Kidney epithelial cell (primary cell): ENCODE measurements around the gene TDRD12. TPM values are rescaled to one million over a fixed set of nuclear protein-coding genes. Genes with fewer than 3 reads are reported as not detected.

Source experiments
- DNase-seq: peaks from one replicate; pipeline ENCODE4 v3.0.0-alpha.2; 2010; ENCODE audit warnings: low read depth
- H3K27me3 ChIP-seq: 2 replicates; pipeline ENCODE4 v1.6.0; 2011; ENCODE audit warnings: low read length; ENCODE audit not compliant: control insufficient read depth, insufficient read depth
- H3K36me3 ChIP-seq: 2 replicates; pipeline ENCODE4 v1.5.1; 2011; ENCODE audit warnings: low read length; ENCODE audit not compliant: control insufficient read depth, insufficient read depth
- H3K4me3 ChIP-seq: 2 replicates; pipeline ENCODE4 v1.5.1; 2011; ENCODE audit warnings: low read depth, mild to moderate bottlenecking, control low read depth, low read length
- CTCF ChIP-seq: IDR thresholded peaks from 2 replicates; pipeline ENCODE4 v1.5.1; 2011; ENCODE audit warnings: mild to moderate bottlenecking, moderate library complexity, low read length, control low read depth, inconsistent platforms; ENCODE audit not compliant: insufficient read depth, poor library complexity, severe bottlenecking
- total RNA-seq: library from RNA; depleted of rRNA; stranded (reverse); fragments of >200 nt; gene quantifications from 2 replicates; pipeline ENCODE4 v1.2.3, GENCODE V29; 2015

Gene TDRD12
- total RNA-seq, 1 donor from 2014 or later: 0.29 TPM

GRCh38 chr19:32814624-32815023 is 95.1 kb downstream of the TDRD12 start:
- H3K27me3 ChIP-seq: peaks cover under 1% of the 10 kb centered on the region
- no peak overlapping the region for H3K4me3 ChIP-seq
- TF ChIP-seq CTCF: no peak
- no peaks in the 10 kb centered on the region for H3K36me3 ChIP-seq
- DNase-seq: no peak

- Histone ChIP-seq H3K36me3 (no peaks in the 10 kb centered on the region), H3K27me3 (peaks cover 8% of the 10 kb centered on the region), H3K4me3 (no peak overlapping the region)
- no peak for DNase-seq
- TF ChIP-seq CTCF: no peak
These were observed 97.1 kb downstream of the TDRD12 start for GRCh38 chr19:32816555-32817099.

- no peak for DNase-seq
These were observed 98.3 kb downstream of the TDRD12 start for GRCh38 chr19:32817569-32818476.

GRCh38 chr19:32818536-32818935 is 99.0 kb downstream of the TDRD12 start:
- no peak for TF ChIP-seq CTCF
- no peak for DNase-seq
- Histone ChIP-seq H3K27me3 (peaks cover 8% of the 10 kb centered on the region), H3K36me3 (no peaks in the 10 kb centered on the region), H3K4me3 (no peak overlapping the region)

More at GRCh38 chr19:32817569-32818476, 98.3 kb downstream of the TDRD12 start:
- TF ChIP-seq CTCF: no peak
- Histone ChIP-seq H3K4me3 (no peak overlapping the region), H3K27me3 (peaks cover 8% of the 10 kb centered on the region), H3K36me3 (no peaks in the 10 kb centered on the region)

- TF ChIP-seq CTCF: no peak
- H3K36me3 ChIP-seq: no peaks in the 10 kb centered on the region
- no peak for DNase-seq
- peaks cover 20% of the 10 kb centered on the region for H3K27me3 ChIP-seq
- H3K4me3 ChIP-seq: no peak overlapping the region
These were observed 100.1 kb downstream of the TDRD12 start for GRCh38 chr19:32819419-32820400.
